ENCODE data around the gene TBC1D30.
A peak's percentile ranks its signal among the peaks of the same experiment; 100 is the strongest.

TBC1D30 gene

DNA sequence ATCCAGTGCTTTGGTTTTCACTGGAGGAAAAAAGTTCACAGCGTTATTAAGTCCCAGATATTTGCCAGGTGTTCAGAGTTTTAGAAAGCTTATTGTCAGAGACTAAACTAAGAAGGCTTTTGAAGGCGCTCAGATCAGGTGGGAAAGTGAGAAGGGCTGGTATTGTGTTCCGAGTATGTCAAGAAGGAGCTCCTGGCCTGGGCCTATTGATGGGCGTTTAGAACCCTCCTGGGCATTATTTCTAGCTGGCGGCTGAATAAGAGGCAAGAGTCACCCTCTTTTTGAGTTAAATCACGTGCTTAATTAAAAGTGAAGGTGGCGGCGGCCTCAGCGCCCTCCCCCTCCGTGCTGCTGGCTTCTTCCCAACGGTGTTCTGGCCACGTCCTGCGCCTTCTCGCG, 44.3 kb upstream of the TBC1D30 start:
- Histone ChIP-seq H3K4ac (ENCODE audit: low read length) (no peak overlapping the region), H3K27me3 (ENCODE audit: control insufficient read depth in 3 of 3, insufficient read depth in 3 of 3, low read depth in 1 of 3, low read length in 3 of 3) (peaks cover 0 to 67% (median 9%) of the 10 kb centered on the region in 3 experiments), H3K4me1 (ENCODE audit: control insufficient read depth in 2 of 2, insufficient read depth in 1 of 2, low read depth in 1 of 2, low read length in 2 of 2) (peaks cover 7 to 8% of the 10 kb centered on the region in 2 donors), H2BK120ac (ENCODE audit: low read depth, low read length) (peak overlapping the region; percentile 96), H2AFZ (ENCODE audit: low read length) (peak overlapping the region; percentile 93), H3K18ac (ENCODE audit: low read length) (peak overlapping the region; percentile 99), H3K9me3 (replicated peaks in 1 of 2; ENCODE audit: control insufficient read depth in 2 of 2, insufficient read depth in 1 of 2, low read depth in 1 of 2, low read length in 2 of 2) (peaks cover 0 to 8% of the 10 kb centered on the region in 2 donors), H2BK12ac (ENCODE audit: low read length) (peak overlapping the region; percentile 58), H2AK5ac (ENCODE audit: low read depth, low read length) (no peak overlapping the region), H3K4me2 (ENCODE audit: insufficient read depth, low read length, poor library complexity, severe bottlenecking) (peak overlapping the region; percentile 89), H3K9ac (ENCODE audit: low read depth, low read length, poor library complexity) (peak overlapping the region; percentile 70), H3K23ac (ENCODE audit: low read depth, low read length, poor library complexity) (no peak overlapping the region), H3K36me3 (replicated peaks in 1 of 2; ENCODE audit: control insufficient read depth in 2 of 2, insufficient read depth in 2 of 2, low read length in 2 of 2) (no peaks in the 10 kb centered on the region), H3K27ac (replicated peaks; ENCODE audit: low read length) (no peak overlapping the region), H4K8ac (ENCODE audit: low read depth, low read length) (no peak overlapping the region), H2BK5ac (ENCODE audit: low read length) (no peak overlapping the region), H3K79me1 (ENCODE audit: low read depth, low read length) (no peaks in the 10 kb centered on the region), H2BK15ac (ENCODE audit: low read length) (peak overlapping the region; percentile 75), H3K14ac (ENCODE audit: low read length) (peak overlapping the region; percentile 82), H4K91ac (ENCODE audit: low read depth, low read length, poor library complexity) (no peak overlapping the region), H3K4me3 (ENCODE audit: low read length in 2 of 2) (peak overlapping the region; percentile 36 to 84)
- no CpG with 5 or more reads among the region's 15 CpGs for WGBS, 2 donors (ENCODE audit: extremely low coverage in 2 of 2, insufficient read length in 2 of 2, insufficient replicate concordance in 1 of 2)
- DNase-seq (ENCODE audit: low spot score): no peak

DNA sequence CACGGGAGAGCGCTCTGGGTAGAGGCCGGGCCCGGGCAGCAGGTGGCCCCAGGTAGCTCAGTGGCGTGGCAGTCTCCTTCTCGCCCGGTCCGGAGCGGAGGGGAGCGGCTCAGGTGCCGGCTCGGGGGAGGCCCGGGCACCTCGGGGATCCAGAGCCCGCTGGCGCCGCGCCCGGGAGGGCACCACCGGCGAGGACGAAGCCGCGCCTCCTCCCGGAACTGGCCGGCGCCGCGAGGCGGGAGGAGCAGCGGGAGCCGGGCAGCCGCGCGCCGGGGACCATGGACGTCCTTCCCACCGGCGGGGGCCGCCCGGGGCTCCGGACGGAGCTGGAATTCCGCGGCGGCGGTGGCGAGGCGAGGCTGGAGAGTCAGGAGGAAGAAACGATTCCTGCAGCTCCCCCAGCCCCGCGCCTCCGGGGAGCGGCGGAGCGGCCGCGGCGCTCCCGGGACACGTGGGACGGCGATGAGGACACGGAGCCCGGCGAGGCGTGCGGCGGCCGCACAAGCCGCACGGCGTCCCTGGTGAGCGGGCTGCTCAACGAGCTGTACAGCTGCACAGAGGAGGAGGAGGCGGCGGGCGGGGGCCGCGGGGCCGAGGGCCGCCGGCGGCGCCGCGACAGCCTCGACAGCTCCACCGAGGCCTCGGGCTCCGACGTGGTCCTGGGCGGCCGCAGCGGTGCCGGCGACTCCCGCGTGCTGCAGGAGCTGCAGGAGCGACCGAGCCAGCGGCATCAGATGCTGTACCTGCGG, 43.7 kb upstream of the TBC1D30 start:
- peaks cover 0 to 4% of the 10 kb centered on the region in 2 donors for H3K9me3 ChIP-seq (replicated peaks in 1 of 2; ENCODE audit: control insufficient read depth in 2 of 2, insufficient read depth in 1 of 2, low read depth in 1 of 2, low read length in 2 of 2)
- peak overlapping the region; percentile 93 for H2AFZ ChIP-seq (ENCODE audit: low read length)
- H2BK120ac ChIP-seq (ENCODE audit: low read depth, low read length): peak overlapping the region; percentile 96
- peak overlapping the region; percentile 85 for H3K23ac ChIP-seq (ENCODE audit: low read depth, low read length, poor library complexity)
- DNase-seq (ENCODE audit: low spot score): peak; percentile 44
- no CpG with 5 or more reads among the region's 103 CpGs for WGBS, 2 donors (ENCODE audit: extremely low coverage in 2 of 2, insufficient read length in 2 of 2, insufficient replicate concordance in 1 of 2)
- H2BK12ac ChIP-seq (ENCODE audit: low read length): peak overlapping the region; percentile 84
- H2AK5ac ChIP-seq (ENCODE audit: low read depth, low read length): peak overlapping the region; percentile 56
- H3K4me2 ChIP-seq (ENCODE audit: insufficient read depth, low read length, poor library complexity, severe bottlenecking): peak overlapping the region; percentile 89
- no peak overlapping the region for H3K27ac ChIP-seq (replicated peaks; ENCODE audit: low read length)
- peaks cover 0 to 67% (median 9%) of the 10 kb centered on the region in 3 experiments for H3K27me3 ChIP-seq (ENCODE audit: control insufficient read depth in 3 of 3, insufficient read depth in 3 of 3, low read depth in 1 of 3, low read length in 3 of 3)
- H3K18ac ChIP-seq (ENCODE audit: low read length): peak overlapping the region; percentile 99
- peak overlapping the region; percentile 36 to 84 for H3K4me3 ChIP-seq (ENCODE audit: low read length in 2 of 2)
- H3K4me1 ChIP-seq (ENCODE audit: control insufficient read depth in 2 of 2, insufficient read depth in 1 of 2, low read depth in 1 of 2, low read length in 2 of 2): peaks cover 7 to 8% of the 10 kb centered on the region in 2 donors
- no peak overlapping the region for H3K4ac ChIP-seq (ENCODE audit: low read length)
- H2BK15ac ChIP-seq (ENCODE audit: low read length): peak overlapping the region; percentile 81
- no peak overlapping the region for H4K91ac ChIP-seq (ENCODE audit: low read depth, low read length, poor library complexity)
- H2BK5ac ChIP-seq (ENCODE audit: low read length): peak overlapping the region; percentile 53
- H3K79me1 ChIP-seq (ENCODE audit: low read depth, low read length): no peaks in the 10 kb centered on the region
- no peaks in the 10 kb centered on the region for H3K36me3 ChIP-seq (replicated peaks in 1 of 2; ENCODE audit: control insufficient read depth in 2 of 2, insufficient read depth in 2 of 2, low read length in 2 of 2)
- peak overlapping the region; percentile 84 for H3K9ac ChIP-seq (ENCODE audit: low read depth, low read length, poor library complexity)
- no peak overlapping the region for H4K8ac ChIP-seq (ENCODE audit: low read depth, low read length)
- H3K14ac ChIP-seq (ENCODE audit: low read length): peak overlapping the region; percentile 82

DNA sequence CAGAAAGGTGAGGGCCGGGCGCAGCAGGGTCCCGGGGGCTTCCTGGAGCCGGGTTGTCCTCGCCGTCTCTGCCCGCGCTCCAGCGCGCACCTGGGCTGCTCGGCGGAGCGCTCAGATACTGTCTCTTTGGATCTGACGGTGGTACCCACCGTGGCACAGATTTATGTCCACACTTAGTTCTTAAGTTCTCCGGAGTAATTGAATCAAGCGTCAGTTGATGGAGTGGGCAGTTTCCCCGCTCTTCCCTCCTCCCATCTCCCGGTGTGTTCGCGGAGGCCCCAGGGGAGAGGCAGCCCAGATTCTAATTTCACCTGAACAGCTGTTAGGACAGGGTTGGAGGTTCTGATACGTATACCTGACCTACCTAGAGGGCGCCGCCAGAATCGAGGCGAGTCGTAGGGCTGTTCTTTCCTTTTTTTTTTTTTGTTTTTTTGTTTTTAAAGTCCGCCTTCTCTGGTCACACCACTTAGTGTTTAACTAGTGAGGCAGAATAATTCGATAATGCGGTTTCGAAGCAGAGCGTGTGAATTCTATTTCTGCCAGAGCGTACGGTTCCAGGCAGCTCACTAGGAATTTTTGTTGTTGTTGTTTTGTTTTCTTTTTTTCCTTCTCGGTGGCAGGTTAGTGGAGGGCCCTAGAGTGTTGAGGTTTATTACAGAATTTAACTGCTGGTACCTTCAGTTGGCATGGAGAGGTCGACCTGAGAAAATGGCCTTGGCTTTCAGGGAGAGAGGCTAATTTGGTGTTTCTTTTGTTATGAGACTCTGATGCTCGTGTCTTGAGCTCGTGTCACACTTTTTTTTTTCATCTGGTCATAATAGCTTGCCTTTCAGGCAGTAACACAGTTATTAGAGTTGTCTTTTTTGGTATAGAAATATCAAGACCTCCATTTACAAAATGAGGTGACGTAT, 42.9 kb upstream of the TBC1D30 start:
- Histone ChIP-seq H2AK5ac (ENCODE audit: low read depth, low read length) (peak overlapping the region; percentile 56), H3K27me3 (ENCODE audit: control insufficient read depth in 3 of 3, insufficient read depth in 3 of 3, low read depth in 1 of 3, low read length in 3 of 3) (peaks cover 0 to 67% (median 9%) of the 10 kb centered on the region in 3 experiments), H2BK5ac (ENCODE audit: low read length) (peak overlapping the region; percentile 53), H3K4me1 (ENCODE audit: control insufficient read depth in 2 of 2, insufficient read depth in 1 of 2, low read depth in 1 of 2, low read length in 2 of 2) (peaks cover 7 to 8% of the 10 kb centered on the region in 2 donors), H3K9me3 (replicated peaks in 1 of 2; ENCODE audit: control insufficient read depth in 2 of 2, insufficient read depth in 1 of 2, low read depth in 1 of 2, low read length in 2 of 2) (no peaks in the 10 kb centered on the region), H3K36me3 (replicated peaks in 1 of 2; ENCODE audit: control insufficient read depth in 2 of 2, insufficient read depth in 2 of 2, low read length in 2 of 2) (peaks cover 0 to 1% of the 10 kb centered on the region in 2 donors), H3K9ac (ENCODE audit: low read depth, low read length, poor library complexity) (peak overlapping the region; percentile 84), H4K8ac (ENCODE audit: low read depth, low read length) (no peak overlapping the region), H3K4ac (ENCODE audit: low read length) (no peak overlapping the region), H3K4me2 (ENCODE audit: insufficient read depth, low read length, poor library complexity, severe bottlenecking) (peak overlapping the region; percentile 89), H3K27ac (replicated peaks; ENCODE audit: low read length) (no peak overlapping the region), H2BK15ac (ENCODE audit: low read length) (peak overlapping the region; percentile 81), H2BK12ac (ENCODE audit: low read length) (peak overlapping the region; percentile 84), H3K4me3 (ENCODE audit: low read length in 2 of 2) (peak overlapping the region; percentile 36 to 84), H3K18ac (ENCODE audit: low read length) (peak overlapping the region; percentile 99), H2BK120ac (ENCODE audit: low read depth, low read length) (peak overlapping the region; percentile 96), H3K79me1 (ENCODE audit: low read depth, low read length) (no peaks in the 10 kb centered on the region), H3K14ac (ENCODE audit: low read length) (peak overlapping the region; percentile 56), H2AFZ (ENCODE audit: low read length) (peak overlapping the region; percentile 93), H4K91ac (ENCODE audit: low read depth, low read length, poor library complexity) (no peak overlapping the region), H3K23ac (ENCODE audit: low read depth, low read length, poor library complexity) (peak overlapping the region; percentile 85)
- peak; percentile 59 for DNase-seq (ENCODE audit: low spot score)
- WGBS, 2 donors (ENCODE audit: extremely low coverage in 2 of 2, insufficient read length in 2 of 2, insufficient replicate concordance in 1 of 2): no CpG with 5 or more reads among the region's 39 CpGs
